Measurements from ENCODE around the gene PLCG1.

DNA sequence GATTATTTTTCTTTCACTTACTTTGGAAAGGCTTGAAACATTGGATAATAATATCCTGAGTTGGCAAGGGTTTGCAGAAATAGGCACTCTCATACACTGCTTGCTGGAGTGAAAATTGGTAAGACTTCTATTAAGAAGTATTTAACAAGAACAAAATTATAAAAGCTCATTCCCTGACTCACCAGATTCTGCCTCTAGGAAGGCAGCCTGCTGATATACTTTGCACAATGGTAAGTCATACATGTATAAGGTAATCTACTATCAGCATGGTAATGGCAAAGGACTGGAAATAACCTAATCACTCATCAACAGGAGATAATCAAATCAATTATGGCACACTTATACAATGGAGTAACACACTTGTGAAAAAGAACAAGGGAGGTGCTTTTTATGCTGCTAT lies 85.8 kb downstream of the PLCG1 start:
- TF ChIP-seq, protein P1, sequence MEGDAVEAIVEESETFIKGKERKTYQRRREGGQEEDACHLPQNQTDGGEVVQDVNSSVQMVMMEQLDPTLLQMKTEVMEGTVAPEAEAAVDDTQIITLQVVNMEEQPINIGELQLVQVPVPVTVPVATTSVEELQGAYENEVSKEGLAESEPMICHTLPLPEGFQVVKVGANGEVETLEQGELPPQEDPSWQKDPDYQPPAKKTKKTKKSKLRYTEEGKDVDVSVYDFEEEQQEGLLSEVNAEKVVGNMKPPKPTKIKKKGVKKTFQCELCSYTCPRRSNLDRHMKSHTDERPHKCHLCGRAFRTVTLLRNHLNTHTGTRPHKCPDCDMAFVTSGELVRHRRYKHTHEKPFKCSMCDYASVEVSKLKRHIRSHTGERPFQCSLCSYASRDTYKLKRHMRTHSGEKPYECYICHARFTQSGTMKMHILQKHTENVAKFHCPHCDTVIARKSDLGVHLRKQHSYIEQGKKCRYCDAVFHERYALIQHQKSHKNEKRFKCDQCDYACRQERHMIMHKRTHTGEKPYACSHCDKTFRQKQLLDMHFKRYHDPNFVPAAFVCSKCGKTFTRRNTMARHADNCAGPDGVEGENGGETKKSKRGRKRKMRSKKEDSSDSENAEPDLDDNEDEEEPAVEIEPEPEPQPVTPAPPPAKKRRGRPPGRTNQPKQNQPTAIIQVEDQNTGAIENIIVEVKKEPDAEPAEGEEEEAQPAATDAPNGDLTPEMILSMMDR (IDR thresholded peaks at IDR 0.05), result no peak
- TF ChIP-seq POLR2AphosphoS5 (IDR thresholded peaks at IDR 0.05) (no peak), POLR2A (IDR thresholded peaks at IDR 0.05) (no peak), EP300 (IDR thresholded peaks at IDR 0.05) (no peak)

Data from suprapubic skin (tissue), 4 donors.